NOMO-1 (cell line): Measurements from ENCODE around the gene FLII.
"Not testable (repeated sequence)": the region's sequence is repeated elsewhere in the genome, so short reads cannot be mapped to it uniquely, and the experiment has no call there.

ENCODE experiments used
- DNase-seq, 2 experiments: peaks; one replicate each; lab custom pipeline; 2025; ENCODE audit not compliant: unreplicated experiment in 2 of 2; lab: John Stamatoyannopoulos, UW

The FLII gene

GRCh38 chr17:18224387-18225120 is 34.0 kb downstream of the FLII start:
- no peak for DNase-seq

- DNase-seq = no peak
Observed at GRCh38 chr17:18224053-18224386, 34.5 kb downstream of the FLII start.

GRCh38 chr17:18218756-18219415 is 39.7 kb downstream of the FLII start:
- DNase-seq = no peak

GRCh38 chr17:18217412-18218015 is 41.0 kb downstream of the FLII start:
- peak in 1 of 2 experiments; percentile 36 for DNase-seq

- DNase-seq = not testable (repeated sequence)
Observed at GRCh38 chr17:18216906-18217305, 41.6 kb downstream of the FLII start.

- no peak for DNase-seq
Observed at GRCh38 chr17:18213666-18214270, 44.8 kb downstream of the FLII start.

- DNase-seq = no peak
Observed at GRCh38 chr17:18208092-18208491, 50.4 kb downstream of the FLII start.

- no peak for DNase-seq
Observed at GRCh38 chr17:18206962-18207361, 51.6 kb downstream of the FLII start.

GRCh38 chr17:18205861-18206260 is 52.7 kb downstream of the FLII start:
- DNase-seq = no peak

GRCh38 chr17:18203308-18203707 is 55.2 kb downstream of the FLII start:
- no peak for DNase-seq

GRCh38 chr17:18201108-18201507 is 57.4 kb downstream of the FLII start:
- DNase-seq = no peak

GRCh38 chr17:18198530-18198929 is 60.0 kb downstream of the FLII start:
- no peak for DNase-seq

GRCh38 chr17:18197535-18198194 is 60.9 kb downstream of the FLII start:
- no peak for DNase-seq

GRCh38 chr17:18195246-18195645 is 63.3 kb downstream of the FLII start:
- DNase-seq = no peak
